Type B pancreatic cell (in vitro differentiated cells): Measurements from ENCODE around the gene BRWD1. TPM values are rescaled to one million over a fixed set of nuclear protein-coding genes. Genes with fewer than 3 reads are reported as not detected.

Source experiments
- DNase-seq: peaks from one replicate; pipeline ENCODE4 v3.0.0; 2021; ENCODE audit warnings: mixed read lengths; ENCODE audit not compliant: unreplicated experiment; ENCODE audit errors: extremely low spot score
- H3K27ac Mint-ChIP-seq: 2 replicates; pipeline ENCODE4 v1.8.0; 2021; ENCODE audit warnings: mild to moderate bottlenecking, mixed read lengths
- H3K27me3 Mint-ChIP-seq: 2 replicates; pipeline ENCODE4 v1.8.0; 2021; ENCODE audit warnings: mixed read lengths
- H3K36me3 Mint-ChIP-seq: 2 replicates; pipeline ENCODE4 v1.8.0; 2021; ENCODE audit warnings: mixed read lengths
- H3K4me1 Mint-ChIP-seq: one replicate; pipeline ENCODE4 v1.8.0; 2021; ENCODE audit warnings: mixed read lengths; ENCODE audit not compliant: unreplicated experiment
- H3K4me3 Mint-ChIP-seq: 2 replicates; pipeline ENCODE4 v1.8.0; 2021; ENCODE audit warnings: mild to moderate bottlenecking, mixed read lengths
- H3K9me3 Mint-ChIP-seq: 2 replicates; pipeline ENCODE4 v1.8.0; 2021; ENCODE audit warnings: mixed read lengths
- total RNA-seq: library from RNA; stranded (reverse); gene quantifications from 2 replicates; pipeline ENCODE4 v1.2.1, GENCODE V29; 2021; ENCODE audit warnings: low replicate concordance
- TF ChIP-seq, protein P1 (sequence below): fragments of 200-600 bp; sonication (generic); conservative IDR thresholded peaks from 2 replicates; pipeline ENCODE4 v1.5.0; 2021; ENCODE audit warnings: antibody characterized with exemption, mild to moderate bottlenecking

BRWD1 gene
- total RNA-seq, 1 donor from 2014 or later = 48.0 TPM

- DNase-seq = no peak
- Mint-ChIP-seq H3K9me3 (no peaks in the 10 kb centered on the region), H3K36me3 (peaks cover 46% of the 10 kb centered on the region), H3K4me1 (no peaks in the 10 kb centered on the region), H3K27ac (no peak overlapping the region), H3K4me3 (no peak overlapping the region), H3K27me3 (no peaks in the 10 kb centered on the region)
- TF ChIP-seq, protein P1, sequence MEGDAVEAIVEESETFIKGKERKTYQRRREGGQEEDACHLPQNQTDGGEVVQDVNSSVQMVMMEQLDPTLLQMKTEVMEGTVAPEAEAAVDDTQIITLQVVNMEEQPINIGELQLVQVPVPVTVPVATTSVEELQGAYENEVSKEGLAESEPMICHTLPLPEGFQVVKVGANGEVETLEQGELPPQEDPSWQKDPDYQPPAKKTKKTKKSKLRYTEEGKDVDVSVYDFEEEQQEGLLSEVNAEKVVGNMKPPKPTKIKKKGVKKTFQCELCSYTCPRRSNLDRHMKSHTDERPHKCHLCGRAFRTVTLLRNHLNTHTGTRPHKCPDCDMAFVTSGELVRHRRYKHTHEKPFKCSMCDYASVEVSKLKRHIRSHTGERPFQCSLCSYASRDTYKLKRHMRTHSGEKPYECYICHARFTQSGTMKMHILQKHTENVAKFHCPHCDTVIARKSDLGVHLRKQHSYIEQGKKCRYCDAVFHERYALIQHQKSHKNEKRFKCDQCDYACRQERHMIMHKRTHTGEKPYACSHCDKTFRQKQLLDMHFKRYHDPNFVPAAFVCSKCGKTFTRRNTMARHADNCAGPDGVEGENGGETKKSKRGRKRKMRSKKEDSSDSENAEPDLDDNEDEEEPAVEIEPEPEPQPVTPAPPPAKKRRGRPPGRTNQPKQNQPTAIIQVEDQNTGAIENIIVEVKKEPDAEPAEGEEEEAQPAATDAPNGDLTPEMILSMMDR = no peak
Measured at GRCh38 chr21:39220150-39220549, 93.3 kb downstream of the BRWD1 start.

DNA sequence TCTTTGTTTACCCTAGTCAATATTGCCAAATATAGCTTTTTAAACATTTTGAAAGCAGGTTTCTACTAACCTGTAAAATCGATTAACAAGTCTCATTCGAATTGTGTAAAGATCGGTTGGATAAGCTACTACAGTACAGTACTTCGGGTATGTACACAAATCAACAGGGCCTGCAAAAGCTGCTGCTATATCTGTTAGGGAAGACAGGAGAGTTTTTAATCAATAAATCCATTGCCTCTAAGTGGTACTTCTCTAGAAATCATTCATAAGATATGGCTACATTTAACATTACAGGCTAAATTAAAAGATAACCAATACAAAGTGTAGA, 95.4 kb downstream of the BRWD1 start:
- DNase-seq = no peak
- Mint-ChIP-seq H3K9me3 (no peaks in the 10 kb centered on the region), H3K27me3 (no peaks in the 10 kb centered on the region), H3K4me1 (no peaks in the 10 kb centered on the region), H3K27ac (no peak overlapping the region), H3K4me3 (no peak overlapping the region), H3K36me3 (peaks cover 37% of the 10 kb centered on the region)
- TF ChIP-seq, protein P1 = no peak

- H3K4me3 Mint-ChIP-seq = no peak overlapping the region
- no peak overlapping the region for H3K27ac Mint-ChIP-seq
- TF ChIP-seq, protein P1 = no peak
- peaks cover 36% of the 10 kb centered on the region for H3K36me3 Mint-ChIP-seq
- no peak for DNase-seq
- H3K4me1 Mint-ChIP-seq = no peaks in the 10 kb centered on the region
- H3K9me3 Mint-ChIP-seq = no peaks in the 10 kb centered on the region
- H3K27me3 Mint-ChIP-seq = no peaks in the 10 kb centered on the region
Measured at GRCh38 chr21:39217356-39218081, 95.9 kb downstream of the BRWD1 start.

DNA sequence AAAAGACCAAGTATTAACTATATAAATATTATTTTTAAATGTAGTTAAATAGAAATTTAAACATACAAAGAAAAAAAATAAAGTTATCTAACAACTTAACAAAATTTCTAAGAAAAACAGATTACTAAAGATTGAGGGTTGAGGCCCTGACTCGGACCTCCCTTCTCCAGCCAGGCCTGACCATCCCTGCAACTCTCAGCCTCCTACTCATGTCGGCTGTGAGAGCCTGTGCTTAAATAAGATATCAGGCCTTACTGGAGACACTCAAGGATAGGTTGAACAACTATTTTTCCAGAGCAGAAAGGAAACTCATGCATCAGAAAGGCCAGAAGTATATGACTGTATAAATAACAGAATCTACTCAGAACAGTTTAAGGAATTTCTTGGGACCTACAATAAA, 97.1 kb downstream of the BRWD1 start:
- no peaks in the 10 kb centered on the region for H3K27me3 Mint-ChIP-seq
- no peak for DNase-seq
- no peak overlapping the region for H3K27ac Mint-ChIP-seq
- no peak overlapping the region for H3K4me3 Mint-ChIP-seq
- TF ChIP-seq, protein P1 = no peak
- H3K9me3 Mint-ChIP-seq = no peaks in the 10 kb centered on the region
- H3K36me3 Mint-ChIP-seq = peaks cover 34% of the 10 kb centered on the region
- H3K4me1 Mint-ChIP-seq = no peaks in the 10 kb centered on the region

- no peak for DNase-seq
- Mint-ChIP-seq H3K27me3 (no peaks in the 10 kb centered on the region), H3K36me3 (peaks cover 36% of the 10 kb centered on the region), H3K27ac (no peak overlapping the region), H3K9me3 (no peaks in the 10 kb centered on the region), H3K4me3 (no peak overlapping the region), H3K4me1 (no peaks in the 10 kb centered on the region)
- TF ChIP-seq, protein P1 = no peak
Measured at GRCh38 chr21:39215078-39215477, 98.4 kb downstream of the BRWD1 start.

DNA sequence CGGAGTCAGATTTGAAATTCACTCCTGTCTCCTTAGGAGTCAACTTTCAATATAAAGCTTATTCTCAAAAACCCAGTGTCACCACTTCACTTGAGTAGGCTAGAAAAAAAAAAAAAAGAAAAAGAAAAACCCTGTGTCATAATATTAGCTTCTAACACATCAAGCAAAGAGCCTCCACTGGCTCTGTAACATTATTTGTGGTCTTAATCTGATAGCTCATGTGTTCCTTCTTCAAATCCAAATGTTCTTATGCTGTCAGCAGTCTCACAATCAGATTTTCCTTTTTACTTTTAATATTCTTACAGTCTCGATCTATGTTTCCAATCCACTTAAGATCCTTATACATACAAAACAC, 104.1 kb downstream of the BRWD1 start:
- Mint-ChIP-seq H3K4me3 (no peak overlapping the region), H3K4me1 (no peaks in the 10 kb centered on the region), H3K27ac (no peak overlapping the region), H3K36me3 (peaks cover 43% of the 10 kb centered on the region), H3K9me3 (no peaks in the 10 kb centered on the region), H3K27me3 (no peaks in the 10 kb centered on the region)
- TF ChIP-seq, protein P1 = no peak
- DNase-seq = no peak
